ENCODE measurements around the gene CASZ1. TPM values are rescaled to one million over a fixed set of nuclear protein-coding genes. Genes with fewer than 3 reads are reported as not detected.

CASZ1 gene
- total RNA-seq, 1 donor, result under 0.01 TPM

GRCh38 chr1:10592373-10592772 lies 204.1 kb downstream of the CASZ1 start:
- no peak for TF ChIP-seq CTCF (IDR thresholded peaks at IDR 0.05; ENCODE audit: insufficient read depth, low read depth, low read length)
- no peak for DNase-seq (ENCODE audit: low read depth)

GRCh38 chr1:10591010-10591409 lies 205.4 kb downstream of the CASZ1 start:
- TF ChIP-seq CTCF (IDR thresholded peaks at IDR 0.05; ENCODE audit: insufficient read depth, low read depth, low read length), result no peak
- H3K4me3 ChIP-seq (ENCODE audit: low read depth, low read length), result no peak overlapping the region
- DNase-seq (ENCODE audit: low read depth), result no peak

More at GRCh38 chr1:10592373-10592772, 204.1 kb downstream of the CASZ1 start:
- H3K4me3 ChIP-seq (ENCODE audit: low read depth, low read length), result no peak overlapping the region

- H3K4me3 ChIP-seq (ENCODE audit: low read depth, low read length), result no peak overlapping the region
- TF ChIP-seq CTCF (IDR thresholded peaks at IDR 0.05; ENCODE audit: insufficient read depth, low read depth, low read length), result no peak
- DNase-seq (ENCODE audit: low read depth), result no peak
Measured at GRCh38 chr1:10589074-10589473, 207.4 kb downstream of the CASZ1 start.

- no peak overlapping the region for H3K4me3 ChIP-seq (ENCODE audit: low read depth, low read length)
- DNase-seq (ENCODE audit: low read depth), result no peak
- no peak for TF ChIP-seq CTCF (IDR thresholded peaks at IDR 0.05; ENCODE audit: insufficient read depth, low read depth, low read length)
Measured at GRCh38 chr1:10588640-10589039, 207.8 kb downstream of the CASZ1 start.

Small RNA genes lying within 50 kb of the gene (small RNA-seq; reads per million reads assigned to genes)
- not detected for gene RN7SL614P

Other genes starting within 250 kb of the CASZ1 start
- gene TARDBP, start 216.0 kb upstream of the CASZ1 start, total RNA-seq, result 92.8 and 108 TPM in 2 replicates

Data from fibroblast of villous mesenchyme (primary cell).